GM12801 (cell line): ENCODE results near the gene FAM216B.

Experiments
- TF ChIP-seq, protein P1 (sequence below): IDR thresholded peaks from one replicate; pipeline ENCODE4 v1.5.1; 2011; ENCODE audit warnings: control low read depth; ENCODE audit not compliant: insufficient read length; ENCODE audit errors: extremely low read depth

FAM216B gene

DNA sequence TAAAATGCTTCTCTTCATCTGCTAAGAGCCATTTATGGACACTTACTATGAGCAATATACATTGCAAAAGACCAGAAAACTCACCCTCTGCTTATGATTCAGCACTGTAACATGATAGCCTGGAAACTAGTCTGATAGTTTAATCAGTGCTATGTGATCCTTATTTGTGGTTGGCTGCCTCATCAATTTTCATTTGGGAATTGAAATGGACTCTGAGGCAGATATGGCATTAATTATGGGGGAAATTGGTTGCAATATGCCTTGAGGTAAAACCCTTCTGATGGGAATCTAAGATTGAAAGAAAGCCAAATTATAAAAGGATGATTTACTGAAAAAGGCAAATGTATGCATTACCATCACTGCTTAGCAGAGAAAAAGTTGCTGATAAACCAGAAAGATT lies 33.5 kb downstream of the FAM216B start:
- TF ChIP-seq, protein P1, sequence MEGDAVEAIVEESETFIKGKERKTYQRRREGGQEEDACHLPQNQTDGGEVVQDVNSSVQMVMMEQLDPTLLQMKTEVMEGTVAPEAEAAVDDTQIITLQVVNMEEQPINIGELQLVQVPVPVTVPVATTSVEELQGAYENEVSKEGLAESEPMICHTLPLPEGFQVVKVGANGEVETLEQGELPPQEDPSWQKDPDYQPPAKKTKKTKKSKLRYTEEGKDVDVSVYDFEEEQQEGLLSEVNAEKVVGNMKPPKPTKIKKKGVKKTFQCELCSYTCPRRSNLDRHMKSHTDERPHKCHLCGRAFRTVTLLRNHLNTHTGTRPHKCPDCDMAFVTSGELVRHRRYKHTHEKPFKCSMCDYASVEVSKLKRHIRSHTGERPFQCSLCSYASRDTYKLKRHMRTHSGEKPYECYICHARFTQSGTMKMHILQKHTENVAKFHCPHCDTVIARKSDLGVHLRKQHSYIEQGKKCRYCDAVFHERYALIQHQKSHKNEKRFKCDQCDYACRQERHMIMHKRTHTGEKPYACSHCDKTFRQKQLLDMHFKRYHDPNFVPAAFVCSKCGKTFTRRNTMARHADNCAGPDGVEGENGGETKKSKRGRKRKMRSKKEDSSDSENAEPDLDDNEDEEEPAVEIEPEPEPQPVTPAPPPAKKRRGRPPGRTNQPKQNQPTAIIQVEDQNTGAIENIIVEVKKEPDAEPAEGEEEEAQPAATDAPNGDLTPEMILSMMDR = no peak

DNA sequence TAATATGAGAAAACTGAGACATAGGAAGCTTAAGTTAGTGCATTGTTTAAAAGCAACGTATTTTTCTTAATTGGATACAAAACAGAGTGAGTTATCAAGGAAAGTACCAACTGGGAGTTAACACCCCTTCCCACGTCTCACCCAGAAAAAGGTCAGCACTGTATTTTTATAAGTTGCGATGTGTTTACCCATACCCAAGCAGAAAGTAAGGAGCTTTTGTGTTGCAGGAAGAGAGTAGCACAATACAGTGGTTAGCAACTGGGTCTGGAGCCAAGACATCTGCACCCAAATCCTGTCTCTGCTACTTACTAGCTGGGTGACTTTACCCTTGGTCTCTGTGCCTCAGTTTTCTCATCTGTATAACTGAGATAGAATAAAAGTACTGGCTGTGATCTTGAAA lies 34.3 kb downstream of the FAM216B start:
- TF ChIP-seq, protein P1 = no peak

DNA sequence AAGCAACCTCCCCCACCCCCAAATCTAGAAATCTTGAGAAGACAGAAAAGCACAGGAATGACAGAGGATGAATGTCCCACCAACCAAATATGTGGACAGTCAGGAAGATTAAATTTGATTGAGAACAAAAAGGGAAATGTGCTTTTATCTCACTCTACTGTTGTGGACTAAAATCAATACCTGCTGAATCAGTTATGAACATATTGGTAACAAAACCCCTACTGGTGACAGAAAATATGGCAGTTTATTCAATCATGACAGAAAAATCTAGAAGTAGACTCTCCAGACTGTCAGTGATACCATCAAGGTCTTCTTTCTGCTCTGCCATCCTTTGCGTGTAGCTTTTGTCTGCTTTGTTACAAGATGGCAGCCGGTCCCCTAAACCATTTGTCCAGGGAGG lies 35.2 kb downstream of the FAM216B start:
- TF ChIP-seq, protein P1 = no peak

DNA sequence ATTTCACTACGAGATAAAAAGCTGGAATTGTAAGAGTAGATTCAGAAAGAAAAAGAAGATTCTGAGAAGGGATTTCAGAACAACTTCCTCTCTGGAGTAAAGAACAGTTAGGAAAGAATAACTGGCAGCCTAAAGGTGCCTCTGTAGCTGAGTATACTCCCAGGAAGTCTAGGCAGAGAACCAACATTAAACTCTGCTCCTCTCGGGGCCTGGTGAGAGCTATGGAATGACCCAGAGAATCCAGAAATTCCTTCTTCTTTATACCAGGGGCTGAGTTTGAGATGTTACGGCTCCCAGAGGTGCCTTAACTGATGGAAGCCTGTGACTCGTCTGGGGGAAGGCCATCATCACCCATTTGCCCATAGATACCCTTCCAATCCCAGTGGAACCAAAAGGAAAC lies 39.1 kb downstream of the FAM216B start:
- TF ChIP-seq, protein P1 = no peak

DNA sequence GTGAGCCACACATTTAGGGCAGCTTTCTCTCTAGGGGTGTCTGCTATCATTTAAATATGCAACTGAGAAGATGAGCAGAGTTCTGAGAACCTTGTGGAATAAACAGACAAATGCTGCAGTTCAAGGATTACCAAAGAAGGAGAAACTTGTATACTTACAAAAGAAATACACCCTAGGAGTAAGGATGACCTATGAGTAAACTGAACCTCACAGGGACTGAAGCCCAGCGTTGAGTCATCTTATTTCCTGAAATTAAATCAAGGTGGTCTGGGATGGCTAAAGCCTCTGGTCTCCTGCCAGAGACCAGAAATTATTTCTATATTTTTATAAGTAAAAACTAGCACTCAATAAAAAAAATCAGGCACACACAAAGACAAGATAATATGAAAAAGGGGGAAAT lies 40.1 kb downstream of the FAM216B start:
- TF ChIP-seq, protein P1 = no peak

DNA sequence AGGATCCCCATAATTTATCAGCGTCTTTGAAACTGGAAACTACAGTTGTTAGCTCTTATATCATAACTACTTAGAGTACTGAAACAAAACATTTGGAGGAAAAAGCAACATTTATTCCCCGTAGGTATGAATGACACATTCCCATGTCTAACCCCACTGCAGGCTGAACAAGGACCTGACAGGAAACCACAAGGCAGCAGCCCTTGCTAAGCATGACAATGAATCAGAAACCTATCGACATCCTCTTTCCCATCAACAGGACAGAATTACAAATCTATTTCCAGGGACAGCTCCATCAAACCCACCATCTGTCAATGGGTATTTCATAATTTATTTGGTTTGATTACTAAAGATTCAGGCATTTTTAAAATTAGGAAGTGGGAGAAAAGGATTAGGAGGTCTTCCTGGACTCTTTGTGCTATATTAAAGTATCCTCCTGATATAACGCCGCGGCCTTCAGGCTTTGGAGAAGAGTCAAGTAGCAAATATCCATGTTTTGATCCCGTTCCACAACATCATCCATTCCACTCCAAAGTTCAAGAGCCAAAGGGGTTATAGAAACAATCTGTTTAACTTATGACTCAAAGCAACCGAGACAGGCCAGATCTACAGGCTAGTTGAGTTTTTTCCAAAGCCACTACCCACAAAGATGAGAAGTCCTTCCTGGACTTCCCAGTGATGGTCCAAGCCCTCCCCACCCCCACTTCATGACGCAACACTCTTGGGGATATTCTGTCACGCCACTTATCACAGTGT lies 51.1 kb downstream of the FAM216B start:
- TF ChIP-seq, protein P1 = no peak

DNA sequence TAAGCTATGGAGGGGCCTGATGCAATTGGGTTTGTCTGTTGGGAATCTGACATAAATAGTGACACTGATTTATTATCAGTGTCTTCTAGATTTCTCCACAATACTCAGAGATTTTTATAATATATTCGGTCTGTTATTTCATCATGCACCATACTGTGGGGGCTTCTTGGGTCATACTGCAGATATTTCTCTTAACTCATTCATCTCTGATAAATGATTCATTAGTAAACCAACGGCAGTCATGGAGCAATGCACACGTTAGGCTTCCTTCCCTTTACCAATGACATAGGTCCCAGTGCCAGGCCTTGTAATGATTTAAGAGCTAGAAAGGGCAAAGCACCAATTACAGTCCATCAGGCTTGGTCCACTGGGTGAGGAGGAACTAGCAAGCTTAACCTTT lies 53.6 kb downstream of the FAM216B start:
- TF ChIP-seq, protein P1 = no peak
